Choroid plexus epithelial cell (primary cell): ENCODE results near the gene QRSL1.

Source experiments
- DNase-seq: peaks from one replicate; pipeline ENCODE4 v3.0.0-alpha.2; 2010; ENCODE audit warnings: low read depth
- H3K4me3 ChIP-seq: 2 replicates; pipeline ENCODE4 v1.5.1; 2011; ENCODE audit warnings: low read depth, mild to moderate bottlenecking, control low read depth, low read length, moderate library complexity
- CTCF ChIP-seq: conservative IDR thresholded peaks from 2 replicates; pipeline ENCODE4 v1.5.1; 2011; ENCODE audit warnings: low read depth, mild to moderate bottlenecking, control low read depth, inconsistent platforms, low read length, moderate library complexity

QRSL1 gene

GRCh38 chr6:106608080-106608668 lies 21.2 kb upstream of the QRSL1 start:
- peak; percentile 84 for DNase-seq
- peak; percentile 73 for TF ChIP-seq CTCF

GRCh38 chr6:106609699-106610098 lies 19.7 kb upstream of the QRSL1 start:
- peak; percentile 51 for TF ChIP-seq CTCF
- no peak overlapping the region for H3K4me3 ChIP-seq
- DNase-seq: peak; percentile 44

More at GRCh38 chr6:106608080-106608668, 21.2 kb upstream of the QRSL1 start:
- no peak overlapping the region for H3K4me3 ChIP-seq

GRCh38 chr6:106611030-106611429 lies 18.3 kb upstream of the QRSL1 start:
- DNase-seq: no peak
- H3K4me3 ChIP-seq: no peak overlapping the region
- TF ChIP-seq CTCF: no peak

- no peak overlapping the region for H3K4me3 ChIP-seq
- DNase-seq: no peak
- TF ChIP-seq CTCF: no peak
Observed at GRCh38 chr6:106612671-106613416, 16.5 kb upstream of the QRSL1 start.

GRCh38 chr6:106613590-106613989 lies 15.8 kb upstream of the QRSL1 start:
- no peak for TF ChIP-seq CTCF
- no peak for DNase-seq
- no peak overlapping the region for H3K4me3 ChIP-seq

GRCh38 chr6:106614166-106614565 lies 15.2 kb upstream of the QRSL1 start:
- no peak for TF ChIP-seq CTCF
- no peak for DNase-seq
- H3K4me3 ChIP-seq: no peak overlapping the region

GRCh38 chr6:106614592-106615257 lies 14.7 kb upstream of the QRSL1 start:
- H3K4me3 ChIP-seq: no peak overlapping the region
- no peak for TF ChIP-seq CTCF
- no peak for DNase-seq
